BJ (cell line): Measurements from ENCODE around the gene ERGIC2. TPM values are rescaled to one million over a fixed set of nuclear protein-coding genes. Genes with fewer than 3 reads are reported as not detected.

Source experiments
- CTCF ChIA-PET: fragments of 350-600 bp; formaldehyde crosslinking; extraction: SDS; loops from one replicate; lab custom pipeline; 2021; ENCODE audit warnings: antibody characterized with exemption, inconsistent platforms; lab: Yijun Ruan, JAX
- POLR2A ChIA-PET: fragments of 300-600 bp; sonication (Branson Sonifier 250); formaldehyde crosslinking; extraction: SDS; loops from one replicate; lab custom pipeline; 2021; ENCODE audit warnings: antibody characterized with exemption; lab: Charles Lee
- DNase-seq: peaks from one replicate; pipeline ENCODE4 v3.0.0-alpha.2; 2011; ENCODE audit warnings: low read depth
- H3K27me3 ChIP-seq: 2 replicates; pipeline ENCODE4 v1.6.0; 2011; ENCODE audit warnings: low read length; ENCODE audit not compliant: control insufficient read depth, insufficient read depth
- H3K36me3 ChIP-seq: 2 replicates; pipeline ENCODE4 v1.5.1; 2011; ENCODE audit warnings: low read length; ENCODE audit not compliant: control insufficient read depth, insufficient read depth
- H3K4me3 ChIP-seq: 2 replicates; pipeline ENCODE4 v1.5.1; 2011; ENCODE audit warnings: low read depth, mild to moderate bottlenecking, control low read depth, low read length
- CTCF ChIP-seq: IDR thresholded peaks from 2 replicates; pipeline ENCODE4 v1.5.1; 2011; ENCODE audit warnings: low read depth, mild to moderate bottlenecking, control low read depth, inconsistent platforms, low read length, moderate library complexity; ENCODE audit not compliant: insufficient read depth
- polyA plus RNA-seq: library from polyadenylated mRNA; depleted of rRNA; stranded (reverse); fragments of >200 nt; gene quantifications from 2 replicates; pipeline ENCODE4 v1.2.3, GENCODE V29; 2011

ERGIC2 gene
- polyA plus RNA-seq, 1 experiment: 16.9 TPM

- no peak for TF ChIP-seq CTCF
- ChIA-PET POLR2A (no interaction called here), CTCF (interaction anchor here (0.6 to 1.8 kb wide), 2 partner anchors 10 to 302 kb away, joined by 3 to 5 read pairs; no protein-coding TSS in a partner anchor)
- no peaks in the 10 kb centered on the region for H3K27me3 ChIP-seq
- no peak overlapping the region for H3K4me3 ChIP-seq
- DNase-seq: no peak
- H3K36me3 ChIP-seq: no peaks in the 10 kb centered on the region
Observed at GRCh38 chr12:29306682-29307081, 74.3 kb downstream of the ERGIC2 start.

- no peak for DNase-seq
- no peaks in the 10 kb centered on the region for H3K27me3 ChIP-seq
- POLR2A ChIA-PET: no interaction called here
- CTCF ChIA-PET: interaction anchor here (0.6 to 1.8 kb wide), 2 partner anchors 11 to 303 kb away, joined by 3 to 6 read pairs; no protein-coding TSS in a partner anchor
- no peak for TF ChIP-seq CTCF
- no peaks in the 10 kb centered on the region for H3K36me3 ChIP-seq
- H3K4me3 ChIP-seq: no peak overlapping the region
Observed at GRCh38 chr12:29306266-29306665, 74.7 kb downstream of the ERGIC2 start.

DNA sequence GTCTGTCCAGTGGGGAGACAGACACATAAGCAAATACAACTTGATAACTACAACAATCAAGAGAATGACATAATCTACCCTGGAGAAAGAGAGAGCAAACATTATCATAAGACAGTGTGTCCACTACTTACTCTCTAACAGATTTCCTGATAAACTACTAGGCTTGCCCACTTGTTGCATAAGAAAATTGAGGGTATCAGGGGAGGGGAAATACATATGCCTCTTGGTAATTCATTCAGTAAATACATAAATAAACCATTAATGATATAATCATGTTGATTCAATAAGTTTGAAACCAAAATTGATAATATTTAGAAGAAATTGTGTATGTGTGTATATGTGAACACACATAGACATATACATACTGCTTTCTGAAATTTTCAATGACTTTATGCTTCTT, 76.6 kb downstream of the ERGIC2 start:
- CTCF ChIA-PET: interaction anchor here (1.8 kb wide), 1 partner anchor 13 kb away, joined by 6 read pairs; no protein-coding TSS in a partner anchor
- TF ChIP-seq CTCF: no peak
- POLR2A ChIA-PET: no interaction called here

GRCh38 chr12:29301114-29301513, 79.9 kb downstream of the ERGIC2 start:
- no peak for TF ChIP-seq CTCF
- H3K4me3 ChIP-seq: no peak overlapping the region
- ChIA-PET POLR2A (no interaction called here), CTCF (interaction anchor here (1.2 kb wide), 1 partner anchor 13 kb away, joined by 3 read pairs; no protein-coding TSS in a partner anchor)
- no peaks in the 10 kb centered on the region for H3K36me3 ChIP-seq
- no peak for DNase-seq
- H3K27me3 ChIP-seq: no peaks in the 10 kb centered on the region

More for the DNA sequence above, 76.6 kb downstream of the ERGIC2 start:
- Histone ChIP-seq H3K36me3 (no peaks in the 10 kb centered on the region), H3K4me3 (no peak overlapping the region), H3K27me3 (no peaks in the 10 kb centered on the region)
- no peak for DNase-seq

DNA sequence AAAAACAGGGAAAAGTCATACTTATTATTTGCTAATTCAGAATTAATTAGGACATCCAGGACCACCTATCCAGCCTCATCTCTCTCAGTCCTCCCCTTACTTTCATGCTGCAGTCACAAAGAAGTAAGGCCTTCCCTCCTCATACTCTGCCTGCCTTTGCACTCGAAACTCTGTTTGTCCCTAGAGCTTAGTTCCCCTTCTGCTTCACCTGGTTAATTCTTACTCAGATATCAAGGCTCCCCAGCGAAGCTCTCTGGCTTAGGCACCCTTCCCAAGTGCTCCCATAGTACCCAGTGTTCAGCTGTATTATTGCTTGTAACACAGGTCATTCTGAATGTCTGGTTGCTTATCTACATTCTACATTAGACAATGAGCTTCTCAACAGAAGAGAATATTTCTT, 81.3 kb downstream of the ERGIC2 start:
- H3K4me3 ChIP-seq: no peak overlapping the region
- ChIA-PET CTCF (no interaction called here), POLR2A (no interaction called here)
- H3K27me3 ChIP-seq: no peaks in the 10 kb centered on the region
- TF ChIP-seq CTCF: no peak
- no peak for DNase-seq
- H3K36me3 ChIP-seq: no peaks in the 10 kb centered on the region
